Muscle of leg (tissue), 11 donors: ENCODE measurements around the gene PKD1L1. TPM values are rescaled to one million over a fixed set of nuclear protein-coding genes. Genes with fewer than 3 reads are reported as not detected.

Experiments used
- DNase-seq: peaks from one replicate; pipeline ENCODE4 v3.0.0; 2013
- H3K27ac ChIP-seq: one replicate; pipeline ENCODE4 v1.5.1; 2013; ENCODE audit warnings: mild to moderate bottlenecking, low read length, control low read depth
- H3K27me3 ChIP-seq: one replicate; pipeline ENCODE4 v1.6.1; 2013; ENCODE audit warnings: low read length; ENCODE audit not compliant: control insufficient read depth, insufficient read depth
- H3K36me3 ChIP-seq: one replicate; pipeline ENCODE4 v1.6.1; 2013; ENCODE audit warnings: low read length; ENCODE audit not compliant: control insufficient read depth, insufficient read depth
- H3K4me1 ChIP-seq: one replicate; pipeline ENCODE4 v1.6.1; 2013; ENCODE audit warnings: low read length; ENCODE audit not compliant: control insufficient read depth, insufficient read depth
- H3K4me3 ChIP-seq: one replicate; pipeline ENCODE4 v1.5.1; 2013; ENCODE audit warnings: low read length, control low read depth
- H3K9me3 ChIP-seq: replicated peaks from 2 replicates; pipeline ENCODE4 v1.6.1; 2013; ENCODE audit warnings: low read depth, low read length; ENCODE audit not compliant: control insufficient read depth
- WGBS: methylation state at CpG from one replicate; pipeline ENCODE4 v1.1.5; 2013; ENCODE audit warnings: missing lambda C conversion rate; ENCODE audit not compliant: insufficient coverage; 5-methylcytosine and 5-hydroxymethylcytosine counted together
- polyA plus RNA-seq, 8 donors: library from polyadenylated mRNA; unstranded; fragments of 120-200 nt; gene quantifications; one replicate each; pipeline versions ENCODE4 v1.2.1 to v1.2.3, GENCODE V29; 2013; ENCODE audit warnings: inconsistent platforms in 1 of 8, low replicate concordance in 1 of 8; ENCODE audit not compliant: insufficient read length in 8 of 8, insufficient read depth in 1 of 8
- total RNA-seq: library from RNA; stranded (reverse); fragments of 120-200 nt; gene quantifications from one replicate; pipeline ENCODE4 v1.2.4, GENCODE V29; 2013

Gene PKD1L1
- total and polyA plus RNA-seq, 9 donors, result 0.27 to 1.9 (median 0.59) TPM

GRCh38 chr7:47890125-47890524 lies 58.1 kb downstream of the PKD1L1 start:
- 67% methylated on average over 7 of the region's 8 CpGs for WGBS
- no peaks in the 10 kb centered on the region for H3K36me3 ChIP-seq
- no peak overlapping the region for H3K4me3 ChIP-seq
- H3K9me3 ChIP-seq, result no peaks in the 10 kb centered on the region
- DNase-seq, result no peak
- no peak overlapping the region for H3K27ac ChIP-seq
- H3K27me3 ChIP-seq, result peaks cover 2% of the 10 kb centered on the region
- H3K4me1 ChIP-seq, result peaks cover 26% of the 10 kb centered on the region

GRCh38 chr7:47889723-47890122 lies 58.5 kb downstream of the PKD1L1 start:
- Histone ChIP-seq H3K27ac (no peak overlapping the region), H3K36me3 (no peaks in the 10 kb centered on the region), H3K4me1 (peaks cover 29% of the 10 kb centered on the region), H3K27me3 (no peaks in the 10 kb centered on the region), H3K4me3 (no peak overlapping the region), H3K9me3 (no peaks in the 10 kb centered on the region)
- DNase-seq, result no peak
- WGBS, result 71% methylated on average over 5 of the region's 7 CpGs

- no peak overlapping the region for H3K27ac ChIP-seq
- H3K27me3 ChIP-seq, result no peaks in the 10 kb centered on the region
- H3K4me1 ChIP-seq, result peaks cover 33% of the 10 kb centered on the region
- no peaks in the 10 kb centered on the region for H3K9me3 ChIP-seq
- WGBS, result 78% methylated on average over 14 of the region's 18 CpGs
- no peak overlapping the region for H3K4me3 ChIP-seq
- DNase-seq, result no peak
- no peaks in the 10 kb centered on the region for H3K36me3 ChIP-seq
Observed at GRCh38 chr7:47888371-47889265, 59.6 kb downstream of the PKD1L1 start.

GRCh38 chr7:47887016-47887640 lies 61.1 kb downstream of the PKD1L1 start:
- WGBS, result 77% methylated on average over 6 of the region's 7 CpGs
- Histone ChIP-seq H3K27me3 (no peaks in the 10 kb centered on the region), H3K9me3 (no peaks in the 10 kb centered on the region), H3K4me3 (no peak overlapping the region), H3K4me1 (peaks cover 37% of the 10 kb centered on the region), H3K36me3 (no peaks in the 10 kb centered on the region), H3K27ac (no peak overlapping the region)
- DNase-seq, result peak; percentile 35

- no peaks in the 10 kb centered on the region for H3K27me3 ChIP-seq
Observed at GRCh38 chr7:47885987-47886811, 62.1 kb downstream of the PKD1L1 start.

GRCh38 chr7:47885309-47885986 lies 62.8 kb downstream of the PKD1L1 start:
- Histone ChIP-seq H3K27me3 (no peaks in the 10 kb centered on the region), H3K27ac (peak overlapping the region; percentile 47), H3K4me3 (no peak overlapping the region), H3K4me1 (peaks cover 37% of the 10 kb centered on the region), H3K9me3 (no peaks in the 10 kb centered on the region), H3K36me3 (no peaks in the 10 kb centered on the region)
- 66% methylated on average over 4 of the region's 10 CpGs for WGBS
- no peak for DNase-seq

More at GRCh38 chr7:47885987-47886811, 62.1 kb downstream of the PKD1L1 start:
- Histone ChIP-seq H3K27ac (no peak overlapping the region), H3K36me3 (no peaks in the 10 kb centered on the region), H3K4me1 (peaks cover 37% of the 10 kb centered on the region), H3K4me3 (no peak overlapping the region), H3K9me3 (no peaks in the 10 kb centered on the region)
- 75% methylated on average over 2 of the region's 12 CpGs for WGBS
- no peak for DNase-seq

- Histone ChIP-seq H3K36me3 (no peaks in the 10 kb centered on the region), H3K27me3 (no peaks in the 10 kb centered on the region), H3K4me3 (no peak overlapping the region), H3K4me1 (peaks cover 33% of the 10 kb centered on the region), H3K27ac (peak overlapping the region; percentile 47), H3K9me3 (no peaks in the 10 kb centered on the region)
- no peak for DNase-seq
- no CpG with 5 or more reads among the region's 2 CpGs for WGBS
Observed at GRCh38 chr7:47884675-47885074, 63.6 kb downstream of the PKD1L1 start.

- H3K36me3 ChIP-seq, result no peaks in the 10 kb centered on the region
- H3K4me3 ChIP-seq, result no peak overlapping the region
- no peaks in the 10 kb centered on the region for H3K9me3 ChIP-seq
- WGBS, result 82% methylated on average over 3 of the region's 3 CpGs
- H3K27ac ChIP-seq, result no peak overlapping the region
- H3K27me3 ChIP-seq, result no peaks in the 10 kb centered on the region
- peaks cover 30% of the 10 kb centered on the region for H3K4me1 ChIP-seq
- DNase-seq, result no peak
Observed at GRCh38 chr7:47882635-47883034, 65.6 kb downstream of the PKD1L1 start.

- no peak overlapping the region for H3K27ac ChIP-seq
- DNase-seq, result no peak
- peaks cover 19% of the 10 kb centered on the region for H3K4me1 ChIP-seq
- H3K36me3 ChIP-seq, result no peaks in the 10 kb centered on the region
- H3K9me3 ChIP-seq, result no peaks in the 10 kb centered on the region
- no peaks in the 10 kb centered on the region for H3K27me3 ChIP-seq
- WGBS, result 70% methylated on average over 2 of the region's 4 CpGs
- no peak overlapping the region for H3K4me3 ChIP-seq
Observed at GRCh38 chr7:47881256-47881655, 67.0 kb downstream of the PKD1L1 start.
